HG03439 (cell line): Measurements from ENCODE around the gene C22orf42.
"Not testable (repeated sequence)": the region's sequence is repeated elsewhere in the genome, so short reads cannot be mapped to it uniquely, and the experiment has no call there.

Experiments used
- ATAC-seq: cut with Tn5 transposase; IDR thresholded peaks from one replicate; pipeline ENCODE4 v1.9.1; 2021; ENCODE audit warnings: mild to moderate bottlenecking, moderate library complexity; ENCODE audit not compliant: unreplicated experiment

The C22orf42 gene

GRCh38 chr22:32158712-32159533 lies at the start of gene C22orf42:
TSS of gene C22orf42 (minus strand) at chr22:32159303. CDS start at chr22:32159215, 88 bp downstream.
- no peak for ATAC-seq

- no peak for ATAC-seq
Observed at GRCh38 chr22:32208681-32209080, 49.6 kb upstream of the C22orf42 start.

- no peak for ATAC-seq
Observed at GRCh38 chr22:32207971-32208480, 48.9 kb upstream of the C22orf42 start.

GRCh38 chr22:32206774-32207758 lies 48.0 kb upstream of the C22orf42 start:
- ATAC-seq = no peak

- ATAC-seq = no peak
Observed at GRCh38 chr22:32205974-32206773, 47.1 kb upstream of the C22orf42 start.

- no peak for ATAC-seq
Observed at GRCh38 chr22:32204856-32205722, 46.0 kb upstream of the C22orf42 start, which contains the start of gene RFPL2. TSS of gene RFPL2 (minus strand) at chr22:32205073. CDS start at chr22:32202451, 2,622 bp downstream.

GRCh38 chr22:32204040-32204855 lies 45.1 kb upstream of the C22orf42 start:
- ATAC-seq = no peak

GRCh38 chr22:32203181-32204039 lies 44.3 kb upstream of the C22orf42 start:
- no peak for ATAC-seq

GRCh38 chr22:32202539-32203180 lies 43.6 kb upstream of the C22orf42 start:
- ATAC-seq = no peak

- ATAC-seq = no peak
Observed at GRCh38 chr22:32202161-32202538, 43.0 kb upstream of the C22orf42 start.

GRCh38 chr22:32200752-32201151 lies 41.6 kb upstream of the C22orf42 start:
- no peak for ATAC-seq

GRCh38 chr22:32199961-32200360 lies 40.9 kb upstream of the C22orf42 start:
- ATAC-seq = no peak

GRCh38 chr22:32199341-32199740 lies 40.2 kb upstream of the C22orf42 start:
- no peak for ATAC-seq

- not testable (repeated sequence) for ATAC-seq
Observed at GRCh38 chr22:32197553-32198226, 38.6 kb upstream of the C22orf42 start.

- ATAC-seq = not testable (repeated sequence)
Observed at GRCh38 chr22:32195900-32196299, 36.8 kb upstream of the C22orf42 start.

- not testable (repeated sequence) for ATAC-seq
Observed at GRCh38 chr22:32193346-32193745, 34.2 kb upstream of the C22orf42 start.

- not testable (repeated sequence) for ATAC-seq
Observed at GRCh38 chr22:32191021-32191420, 31.9 kb upstream of the C22orf42 start.
